ENCODE results near the gene ALDH3B1.
"Not testable (repeated sequence)": the region's sequence is repeated elsewhere in the genome, so short reads cannot be mapped to it uniquely, and the experiment has no call there.

ALDH3B1 gene, protein sequence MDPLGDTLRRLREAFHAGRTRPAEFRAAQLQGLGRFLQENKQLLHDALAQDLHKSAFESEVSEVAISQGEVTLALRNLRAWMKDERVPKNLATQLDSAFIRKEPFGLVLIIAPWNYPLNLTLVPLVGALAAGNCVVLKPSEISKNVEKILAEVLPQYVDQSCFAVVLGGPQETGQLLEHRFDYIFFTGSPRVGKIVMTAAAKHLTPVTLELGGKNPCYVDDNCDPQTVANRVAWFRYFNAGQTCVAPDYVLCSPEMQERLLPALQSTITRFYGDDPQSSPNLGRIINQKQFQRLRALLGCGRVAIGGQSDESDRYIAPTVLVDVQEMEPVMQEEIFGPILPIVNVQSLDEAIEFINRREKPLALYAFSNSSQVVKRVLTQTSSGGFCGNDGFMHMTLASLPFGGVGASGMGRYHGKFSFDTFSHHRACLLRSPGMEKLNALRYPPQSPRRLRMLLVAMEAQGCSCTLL

DNA sequence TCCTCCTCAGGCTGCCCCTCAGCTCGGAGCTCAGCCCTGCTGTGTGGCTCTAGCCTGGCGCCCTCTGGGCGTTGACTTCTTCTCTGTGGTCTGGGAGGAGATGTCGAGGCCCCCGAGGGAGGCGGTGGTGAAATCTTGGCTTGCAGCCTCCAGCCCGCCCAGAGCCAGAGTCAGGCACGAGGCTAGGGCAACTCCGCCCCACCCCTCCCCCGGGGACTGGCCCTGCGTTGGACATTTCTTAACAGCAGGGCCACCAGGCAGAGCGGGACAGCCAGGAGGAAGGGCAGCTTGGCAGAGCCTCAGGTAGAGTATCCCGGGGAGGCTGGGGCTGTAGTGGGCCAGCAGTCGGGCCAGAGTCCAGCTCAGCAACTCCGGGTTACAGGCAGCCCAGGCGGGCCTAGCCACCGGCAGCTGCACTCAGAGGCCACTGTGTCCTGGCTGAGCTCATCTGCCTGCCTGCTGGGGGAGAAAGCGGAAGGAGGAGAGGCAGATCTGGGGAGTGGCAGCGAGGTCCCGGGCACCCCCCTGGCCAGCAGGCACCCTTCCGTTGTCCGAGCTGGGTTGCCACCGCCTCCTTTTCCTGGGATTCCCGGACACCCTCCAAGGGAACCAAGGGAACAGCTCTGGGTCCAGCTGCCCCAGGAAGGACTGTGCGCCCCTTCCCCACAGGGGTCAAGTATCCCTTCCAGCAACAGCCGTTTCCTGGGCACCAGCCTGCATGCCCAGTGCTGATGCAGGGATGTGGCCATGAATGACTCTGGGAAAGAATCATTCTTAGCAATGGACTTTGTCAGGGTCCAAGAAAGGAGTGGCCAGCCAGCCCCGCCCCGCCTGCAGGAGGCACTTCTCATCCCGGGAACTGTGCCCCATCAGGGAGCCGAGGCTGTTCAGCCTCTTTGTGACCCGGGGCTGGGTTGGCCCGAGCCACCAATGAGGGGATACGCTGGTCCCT lies at the start of gene ALDH3B1:
TSS of gene ALDH3B1 (plus strand) at position 238 of the 952 bp plus-strand sequence. CDS start 4,971 bp downstream, outside the sequence.
- peaks cover 25% of the 10 kb centered on the region for H3K79me2 ChIP-seq (ENCODE audit: control insufficient read depth, insufficient read depth, low read length, unreplicated experiment)
- peaks cover 54% of the 10 kb centered on the region for H3K4me1 ChIP-seq (ENCODE audit: control insufficient read depth, insufficient read depth, low read length, unreplicated experiment)
- peak within 1 kb of the TSS; percentile 93 for H3K27ac ChIP-seq (ENCODE audit: low read depth, low read length)
- H3K27me3 ChIP-seq (ENCODE audit: insufficient read depth, low read length) = no peaks in the 10 kb centered on the region
- no peaks in the 10 kb centered on the region for H3K36me3 ChIP-seq (ENCODE audit: insufficient read depth, low read length)
- no peak within 1 kb of the TSS for H2AFZ ChIP-seq (ENCODE audit: low read length, unreplicated experiment)
- H3K4me3 ChIP-seq (ENCODE audit: low read depth, low read length) = peak within 1 kb of the TSS; percentile 78

DNA sequence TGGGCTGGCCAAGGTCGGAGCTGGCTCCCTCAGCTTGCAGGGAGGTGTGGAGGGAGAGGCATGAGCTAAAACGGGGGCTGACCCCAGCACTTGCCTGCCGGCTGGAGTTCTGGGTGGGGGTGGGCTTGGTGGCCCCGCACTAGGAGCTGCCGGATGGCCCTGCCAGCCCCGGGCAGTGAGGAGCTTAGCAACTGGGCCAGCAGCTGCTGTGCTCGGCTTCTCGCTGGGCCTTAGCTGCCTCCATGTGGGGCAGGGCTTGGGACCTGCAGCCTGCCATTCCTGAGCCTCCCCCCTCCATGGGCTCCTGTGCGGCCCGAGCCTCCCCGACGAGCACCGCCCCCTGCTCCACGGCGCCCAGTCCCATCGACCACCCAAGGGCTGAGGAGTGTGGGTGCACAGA lies 46.9 kb upstream of the ALDH3B1 start:
- H3K79me2 ChIP-seq (ENCODE audit: control insufficient read depth, insufficient read depth, low read length, unreplicated experiment); H3K27me3 ChIP-seq (ENCODE audit: insufficient read depth, low read length); H3K4me3 ChIP-seq (ENCODE audit: low read depth, low read length); H3K36me3 ChIP-seq (ENCODE audit: insufficient read depth, low read length); H3K27ac ChIP-seq (ENCODE audit: low read depth, low read length); H2AFZ ChIP-seq (ENCODE audit: low read length, unreplicated experiment); H3K4me1 ChIP-seq (ENCODE audit: control insufficient read depth, insufficient read depth, low read length, unreplicated experiment): not testable (repeated sequence)

DNA sequence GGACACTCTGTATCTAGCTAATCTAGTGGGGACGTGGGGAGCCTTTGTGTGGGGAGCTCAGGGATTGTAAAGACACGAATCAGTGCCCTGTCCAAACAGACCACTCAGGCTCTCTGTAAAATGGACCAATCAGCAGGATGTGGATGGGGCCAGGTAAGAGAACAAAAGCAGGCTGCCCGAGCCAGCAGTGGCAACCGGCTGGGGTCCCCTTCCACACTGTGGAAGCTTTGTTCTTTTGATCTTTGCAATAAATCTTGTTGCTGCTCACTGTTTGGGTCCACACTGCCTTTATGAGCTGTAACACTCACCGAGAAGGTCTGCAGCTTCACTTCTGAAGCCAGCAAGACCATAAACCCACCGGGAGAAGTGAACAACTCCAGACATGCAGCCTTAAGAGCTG lies 46.2 kb upstream of the ALDH3B1 start:
- not testable (repeated sequence) for H3K27ac ChIP-seq (ENCODE audit: low read depth, low read length); H3K79me2 ChIP-seq (ENCODE audit: control insufficient read depth, insufficient read depth, low read length, unreplicated experiment); H2AFZ ChIP-seq (ENCODE audit: low read length, unreplicated experiment); H3K36me3 ChIP-seq (ENCODE audit: insufficient read depth, low read length); H3K4me3 ChIP-seq (ENCODE audit: low read depth, low read length); H3K27me3 ChIP-seq (ENCODE audit: insufficient read depth, low read length); H3K4me1 ChIP-seq (ENCODE audit: control insufficient read depth, insufficient read depth, low read length, unreplicated experiment)

DNA sequence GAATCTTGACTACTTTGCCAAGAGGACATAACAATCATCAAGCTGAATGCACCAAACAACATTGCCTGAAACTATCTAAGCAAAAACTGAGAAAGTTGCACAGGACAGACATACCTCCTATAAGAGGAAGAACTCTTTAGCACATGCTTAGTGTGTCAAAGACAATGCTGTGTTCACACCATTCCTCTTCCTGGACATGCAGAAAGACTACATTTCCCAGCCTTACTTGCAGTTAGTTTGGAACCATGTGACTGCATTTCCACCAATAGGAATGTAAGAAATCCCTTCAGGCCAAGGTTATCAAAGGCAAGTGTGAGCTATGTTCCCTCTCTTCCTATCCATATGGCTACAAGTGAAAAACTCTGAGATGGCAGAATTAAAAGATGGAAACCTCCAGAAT lies 45.4 kb upstream of the ALDH3B1 start:
- H3K36me3 ChIP-seq (ENCODE audit: insufficient read depth, low read length); H2AFZ ChIP-seq (ENCODE audit: low read length, unreplicated experiment); H3K79me2 ChIP-seq (ENCODE audit: control insufficient read depth, insufficient read depth, low read length, unreplicated experiment); H3K4me3 ChIP-seq (ENCODE audit: low read depth, low read length); H3K4me1 ChIP-seq (ENCODE audit: control insufficient read depth, insufficient read depth, low read length, unreplicated experiment); H3K27ac ChIP-seq (ENCODE audit: low read depth, low read length); H3K27me3 ChIP-seq (ENCODE audit: insufficient read depth, low read length): not testable (repeated sequence)

DNA sequence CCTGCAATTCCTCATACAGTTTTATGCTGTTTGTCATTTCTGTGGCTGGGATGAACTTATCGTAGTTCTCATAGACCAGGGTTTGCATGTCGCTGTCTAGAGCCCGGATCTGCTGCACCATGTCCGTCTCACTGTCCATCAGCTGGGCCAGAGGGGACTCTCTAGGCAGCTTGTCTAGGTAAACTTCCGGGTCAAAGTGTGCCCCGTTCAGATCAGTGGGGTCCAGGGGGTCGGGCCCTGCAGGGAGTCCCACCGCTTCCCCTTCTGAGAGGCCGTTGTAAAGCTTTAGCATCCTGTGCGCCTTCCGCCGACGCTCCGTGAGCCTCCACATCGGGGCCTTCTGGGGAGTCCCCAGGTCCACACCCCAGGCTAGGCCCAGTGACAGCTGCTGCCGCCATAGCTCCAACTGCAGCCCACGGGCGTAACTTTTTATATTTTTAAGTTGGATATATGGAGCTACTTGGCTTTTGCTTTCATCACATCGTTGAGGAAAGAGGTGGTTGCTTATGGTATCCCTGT lies 44.2 kb upstream of the ALDH3B1 start:
- H3K4me3 ChIP-seq (ENCODE audit: low read depth, low read length); H3K4me1 ChIP-seq (ENCODE audit: control insufficient read depth, insufficient read depth, low read length, unreplicated experiment); H3K27me3 ChIP-seq (ENCODE audit: insufficient read depth, low read length); H3K79me2 ChIP-seq (ENCODE audit: control insufficient read depth, insufficient read depth, low read length, unreplicated experiment); H3K27ac ChIP-seq (ENCODE audit: low read depth, low read length); H3K36me3 ChIP-seq (ENCODE audit: insufficient read depth, low read length); H2AFZ ChIP-seq (ENCODE audit: low read length, unreplicated experiment): not testable (repeated sequence)

DNA sequence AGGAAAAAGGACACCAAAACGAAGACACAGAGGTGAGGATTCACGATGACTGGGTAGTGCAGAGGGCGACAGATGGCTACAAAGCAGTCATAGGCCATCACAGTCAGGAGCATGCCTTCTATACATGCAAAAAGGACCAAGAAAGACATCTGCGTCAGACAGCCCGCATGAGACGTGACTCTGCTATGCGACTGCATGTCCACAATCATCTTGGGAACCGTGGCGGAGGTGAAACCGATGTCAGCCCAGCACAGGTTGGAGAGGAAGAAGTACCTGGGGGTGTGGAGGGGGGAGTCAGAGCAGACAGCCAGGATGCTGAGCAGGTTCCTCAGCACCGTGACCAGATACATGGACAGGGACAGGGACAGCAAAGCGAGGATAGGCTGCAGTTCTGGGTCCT lies 35.4 kb upstream of the ALDH3B1 start:
- H3K27ac ChIP-seq (ENCODE audit: low read depth, low read length); H3K4me1 ChIP-seq (ENCODE audit: control insufficient read depth, insufficient read depth, low read length, unreplicated experiment); H3K36me3 ChIP-seq (ENCODE audit: insufficient read depth, low read length); H3K4me3 ChIP-seq (ENCODE audit: low read depth, low read length); H3K79me2 ChIP-seq (ENCODE audit: control insufficient read depth, insufficient read depth, low read length, unreplicated experiment); H2AFZ ChIP-seq (ENCODE audit: low read length, unreplicated experiment): not testable (repeated sequence)
- peaks cover 18% of the 10 kb centered on the region; the same call in 1 of the 2 replicates for H3K27me3 ChIP-seq (ENCODE audit: insufficient read depth, low read length)

DNA sequence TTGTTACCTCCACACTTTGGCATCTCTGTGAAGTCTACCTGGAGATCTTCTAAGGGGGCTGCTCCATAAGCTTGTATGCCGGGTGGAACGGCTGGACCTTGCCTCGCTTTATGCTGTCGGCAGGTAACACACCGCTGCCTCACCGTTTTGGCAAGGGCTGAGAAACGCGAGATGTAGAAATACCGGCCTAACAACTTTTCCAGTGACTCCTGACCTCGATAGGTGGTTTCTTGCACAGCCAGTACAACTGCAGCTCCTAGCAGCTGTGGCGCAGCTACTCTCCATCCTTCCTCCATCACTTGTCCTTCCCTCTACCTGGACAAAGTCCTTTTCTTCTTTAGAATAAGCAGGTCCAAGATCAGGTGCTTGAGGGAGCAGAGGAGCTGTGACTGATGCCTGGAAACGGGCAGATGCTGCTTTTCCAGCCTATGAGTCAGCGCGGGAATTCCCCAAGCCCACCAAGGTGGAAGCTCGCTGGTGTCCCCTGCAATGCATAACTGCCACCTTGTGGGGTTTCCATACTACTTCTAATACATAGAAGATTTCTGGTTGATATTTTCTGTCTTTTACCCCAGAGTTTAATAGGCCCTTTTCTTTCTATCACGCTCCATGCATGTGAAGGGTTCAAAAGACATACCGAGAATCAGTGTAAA lies 31.2 kb upstream of the ALDH3B1 start:
- not testable (repeated sequence) for H3K79me2 ChIP-seq (ENCODE audit: control insufficient read depth, insufficient read depth, low read length, unreplicated experiment); H2AFZ ChIP-seq (ENCODE audit: low read length, unreplicated experiment); H3K4me1 ChIP-seq (ENCODE audit: control insufficient read depth, insufficient read depth, low read length, unreplicated experiment); H3K36me3 ChIP-seq (ENCODE audit: insufficient read depth, low read length); H3K27ac ChIP-seq (ENCODE audit: low read depth, low read length); H3K4me3 ChIP-seq (ENCODE audit: low read depth, low read length)
- H3K27me3 ChIP-seq (ENCODE audit: insufficient read depth, low read length) = peaks cover 18% of the 10 kb centered on the region; the same call in 1 of the 2 replicates

DNA sequence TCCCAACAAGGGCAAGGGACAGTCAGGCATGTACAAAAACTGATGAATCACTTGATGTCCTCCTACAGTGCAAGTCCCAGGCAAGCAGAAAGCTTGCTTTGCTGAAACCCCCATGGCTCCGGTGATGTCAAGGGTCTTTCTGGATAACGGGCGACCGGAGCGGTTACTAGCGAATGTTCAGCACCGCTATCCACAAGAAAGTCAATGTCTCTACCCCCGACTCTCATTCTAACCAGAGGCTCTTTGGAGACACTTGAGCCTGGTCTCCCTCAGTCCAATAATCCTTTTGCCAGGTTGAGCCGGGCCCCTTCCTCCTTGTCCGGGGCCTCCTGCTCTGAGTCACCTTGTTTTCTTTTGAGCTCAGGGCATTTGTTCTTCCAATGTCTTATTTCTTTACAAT lies 28.9 kb upstream of the ALDH3B1 start:
- not testable (repeated sequence) for H3K79me2 ChIP-seq (ENCODE audit: control insufficient read depth, insufficient read depth, low read length, unreplicated experiment); H3K27ac ChIP-seq (ENCODE audit: low read depth, low read length); H3K36me3 ChIP-seq (ENCODE audit: insufficient read depth, low read length); H3K4me3 ChIP-seq (ENCODE audit: low read depth, low read length); H3K4me1 ChIP-seq (ENCODE audit: control insufficient read depth, insufficient read depth, low read length, unreplicated experiment); H2AFZ ChIP-seq (ENCODE audit: low read length, unreplicated experiment)
- H3K27me3 ChIP-seq (ENCODE audit: insufficient read depth, low read length) = peaks cover 13% of the 10 kb centered on the region; the same call in 1 of the 2 replicates

DNA sequence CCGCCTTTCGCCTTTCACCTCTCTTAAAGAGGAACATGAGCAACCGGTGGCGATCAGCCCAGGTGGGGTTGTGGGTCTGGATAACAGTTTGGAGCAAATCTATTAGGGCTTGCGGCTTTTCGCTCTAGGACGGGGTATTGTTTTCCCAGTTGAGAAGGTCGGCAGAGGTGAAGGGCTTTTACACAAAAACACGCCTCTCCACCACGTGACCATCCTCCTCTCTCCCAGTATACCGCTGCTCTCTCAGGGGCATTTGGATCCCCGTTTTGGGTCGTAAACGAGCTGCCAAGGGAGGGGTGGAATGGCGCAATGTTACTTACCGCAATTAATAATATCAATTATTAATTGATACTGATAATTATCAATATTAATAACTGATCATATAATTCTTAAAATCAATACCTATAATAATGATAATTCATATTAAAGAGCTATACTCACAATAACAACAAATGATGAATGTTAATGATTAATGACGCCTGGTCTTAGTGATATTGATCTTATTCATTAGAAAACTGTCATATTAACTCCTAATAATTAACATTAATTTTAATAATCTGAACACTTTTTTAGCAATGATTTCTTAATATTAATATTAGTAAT lies 27.8 kb upstream of the ALDH3B1 start:
- H3K27me3 ChIP-seq (ENCODE audit: insufficient read depth, low read length); H3K79me2 ChIP-seq (ENCODE audit: control insufficient read depth, insufficient read depth, low read length, unreplicated experiment); H3K27ac ChIP-seq (ENCODE audit: low read depth, low read length); H2AFZ ChIP-seq (ENCODE audit: low read length, unreplicated experiment); H3K36me3 ChIP-seq (ENCODE audit: insufficient read depth, low read length); H3K4me3 ChIP-seq (ENCODE audit: low read depth, low read length); H3K4me1 ChIP-seq (ENCODE audit: control insufficient read depth, insufficient read depth, low read length, unreplicated experiment): not testable (repeated sequence)

DNA sequence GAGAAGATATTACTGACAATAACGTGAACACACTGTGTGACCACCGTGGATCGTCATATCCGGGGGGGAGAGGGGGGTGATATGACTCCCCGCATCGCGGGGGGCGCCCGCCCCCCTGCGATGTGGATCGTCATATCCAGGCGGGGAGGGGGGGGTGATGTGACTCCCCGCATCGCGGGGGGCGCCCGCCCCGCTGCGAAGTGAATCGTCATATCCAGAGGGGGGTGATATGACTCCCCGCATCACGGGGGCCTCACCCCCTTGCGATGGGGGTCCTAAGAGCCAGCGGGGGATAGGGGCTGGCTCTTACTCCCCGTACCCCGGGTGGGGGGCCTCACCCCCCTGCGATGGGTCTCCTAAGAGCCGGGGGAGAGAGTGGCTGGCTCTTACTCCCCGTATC lies 26.2 kb upstream of the ALDH3B1 start:
- Histone ChIP-seq H2AFZ (ENCODE audit: low read length, unreplicated experiment) (no peak overlapping the region), H3K79me2 (ENCODE audit: control insufficient read depth, insufficient read depth, low read length, unreplicated experiment) (no peaks in the 10 kb centered on the region), H3K27me3 (ENCODE audit: insufficient read depth, low read length) (no peaks in the 10 kb centered on the region), H3K27ac (ENCODE audit: low read depth, low read length) (no peak overlapping the region), H3K4me1 (ENCODE audit: control insufficient read depth, insufficient read depth, low read length, unreplicated experiment) (no peaks in the 10 kb centered on the region), H3K36me3 (ENCODE audit: insufficient read depth, low read length) (no peaks in the 10 kb centered on the region), H3K4me3 (ENCODE audit: low read depth, low read length) (no peak overlapping the region)

Data from ACC112 (cell line).